ENCODE results near the gene DNAJC19. TPM values are rescaled to one million over a fixed set of nuclear protein-coding genes. Genes with fewer than 3 reads are reported as not detected.

DNAJC19 gene
- total RNA-seq (2021; fragmentation: NEBNext Ultra II Directional; extraction: Animal tissue kit (Norgen Biotek cat#: 25700)) = 10 to 100 TPM; 33.1 to 39.2 (median 37.2) TPM
- long read RNA-seq, transcript DNAJC19-208 (6 exons, 828 nt) = minor isoform, 8 of 52 reads
- long read RNA-seq, transcript DNAJC19-201 (6 exons, 1,454 nt) = major isoform, 39 of 52 reads
- long read RNA-seq, partial matches to known transcripts = 0 of 52 reads
- long read RNA-seq, other reads (novel, unspliced or antisense) = 2 of 52 reads

GRCh38 chr3:180989291-180990163 lies at the start of gene DNAJC19:
Gene DNAJC19 (minus strand): TSS chr3:180989736. CDS start chr3:180989602, 134 bp downstream.
- Mint-ChIP-seq H3K4me1 (ENCODE audit: low read depth) (peaks cover 39% of the 10 kb centered on the region), H3K36me3 (ENCODE audit: low read depth) (peaks cover 16% of the 10 kb centered on the region), H3K27ac (peak within 1 kb of the TSS; percentile 89), H3K4me3 (peak within 1 kb of the TSS; percentile 99), H3K9me3 (no peaks in the 10 kb centered on the region), H3K27me3 (ENCODE audit: insufficient read depth) (no peaks in the 10 kb centered on the region; the same call in 1 of the 2 replicates)
- TF ChIP-seq CTCF (IDR thresholded peaks at IDR 0.05) = no peak
- peak; percentile 97 for DNase-seq

- TF ChIP-seq CTCF (IDR thresholded peaks at IDR 0.05) = no peak
- peaks cover 19% of the 10 kb centered on the region for H3K9me3 Mint-ChIP-seq
- H3K4me3 Mint-ChIP-seq = no peak overlapping the region
- H3K36me3 Mint-ChIP-seq (ENCODE audit: low read depth) = no peaks in the 10 kb centered on the region
- no peaks in the 10 kb centered on the region for H3K4me1 Mint-ChIP-seq (ENCODE audit: low read depth)
- DNase-seq = no peak
- no peaks in the 10 kb centered on the region for H3K27me3 Mint-ChIP-seq (ENCODE audit: insufficient read depth)
- no peak overlapping the region for H3K27ac Mint-ChIP-seq
Observed at GRCh38 chr3:181030948-181031347, 41.4 kb upstream of the DNAJC19 start.

- no peak overlapping the region for H3K27ac Mint-ChIP-seq
- no peak for TF ChIP-seq CTCF (IDR thresholded peaks at IDR 0.05)
- no peak overlapping the region for H3K4me3 Mint-ChIP-seq
- H3K9me3 Mint-ChIP-seq = peaks cover 6% of the 10 kb centered on the region
- no peak for DNase-seq
- no peaks in the 10 kb centered on the region for H3K36me3 Mint-ChIP-seq (ENCODE audit: low read depth)
- H3K27me3 Mint-ChIP-seq (ENCODE audit: insufficient read depth) = no peaks in the 10 kb centered on the region
- H3K4me1 Mint-ChIP-seq (ENCODE audit: low read depth) = no peaks in the 10 kb centered on the region
Observed at GRCh38 chr3:181025204-181025603, 35.7 kb upstream of the DNAJC19 start.

GRCh38 chr3:181017690-181018089 lies 28.2 kb upstream of the DNAJC19 start:
- Mint-ChIP-seq H3K27ac (no peak overlapping the region), H3K4me1 (ENCODE audit: low read depth) (peaks cover 6% of the 10 kb centered on the region; the same call in 1 of the 2 replicates)
- DNase-seq = no peak

GRCh38 chr3:181009225-181009624 lies 19.7 kb upstream of the DNAJC19 start:
- Mint-ChIP-seq H3K27ac (no peak overlapping the region), H3K36me3 (ENCODE audit: low read depth) (no peaks in the 10 kb centered on the region), H3K4me3 (no peak overlapping the region), H3K9me3 (no peaks in the 10 kb centered on the region; the same call in 1 of the 2 replicates), H3K27me3 (ENCODE audit: insufficient read depth) (no peaks in the 10 kb centered on the region), H3K4me1 (ENCODE audit: low read depth) (no peaks in the 10 kb centered on the region)
- no peak for DNase-seq
- TF ChIP-seq CTCF (IDR thresholded peaks at IDR 0.05) = no peak

More at GRCh38 chr3:181017690-181018089, 28.2 kb upstream of the DNAJC19 start:
- TF ChIP-seq CTCF (IDR thresholded peaks at IDR 0.05) = no peak
- Mint-ChIP-seq H3K9me3 (no peaks in the 10 kb centered on the region; the same call in 1 of the 2 replicates), H3K4me3 (no peak overlapping the region), H3K27me3 (ENCODE audit: insufficient read depth) (no peaks in the 10 kb centered on the region), H3K36me3 (ENCODE audit: low read depth) (no peaks in the 10 kb centered on the region)
